Endothelial cell of umbilical vein (primary cell): Measurements from ENCODE around the gene MB21D2. TPM values are rescaled to one million over a fixed set of nuclear protein-coding genes. Genes with fewer than 3 reads are reported as not detected.

ENCODE experiments used
- BruUV-seq: library from RNA; stranded (reverse); fragments of 400-500 nt; replicated peaks from 2 replicates; lab custom pipeline; 2021; lab: Mats Ljungman, UMichigan
- CTCF ChIA-PET: fragments of 300-600, 350-600 bp; sonication (Branson Sonifier 250); formaldehyde crosslinking; loops from one replicate; lab custom pipeline; 2021; ENCODE audit warnings: antibody characterized with exemption, inconsistent platforms; lab: Charles Lee
- POLR2A ChIA-PET: fragments of 300-600, 350-600 bp; sonication (Branson Sonifier 250); formaldehyde crosslinking; loops from one replicate; lab custom pipeline; 2021; ENCODE audit warnings: antibody characterized with exemption, inconsistent platforms; lab: Charles Lee
- DNase-seq: peaks from one replicate; pipeline ENCODE4 v3.0.0-alpha.2; 2011; ENCODE audit warnings: low read depth, low spot score
- FAIRE-seq: peaks from 2 replicates; lab custom pipeline; 2011; peaks lifted over from hg19 to GRCh38; lab: Jason Lieb, UNC
- H2AFZ ChIP-seq: 2 replicates; pipeline ENCODE4 v1.6.0; 2012; ENCODE audit warnings: low read depth, low read length, control low read depth, inconsistent platforms
- H3K27ac ChIP-seq: 2 replicates; pipeline ENCODE4 v1.5.1; 2011; ENCODE audit warnings: low read depth, mild to moderate bottlenecking, control low read depth, low read length, moderate library complexity; ENCODE audit not compliant: insufficient read depth
- H3K27me3 ChIP-seq, 2 experiments: 2 replicates each; pipeline versions ENCODE4 v1.6.0 to v1.6.1; 2011; ENCODE audit warnings: low read length in 2 of 2, mixed read lengths in 1 of 2; ENCODE audit not compliant: control insufficient read depth in 2 of 2, insufficient read depth in 2 of 2
- H3K36me3 ChIP-seq, 2 experiments: 2 replicates in 1 of 2; 3 replicates in 1 of 2; pipeline ENCODE4 v1.5.1; 2011; ENCODE audit warnings: low read length in 2 of 2, mild to moderate bottlenecking in 1 of 2, moderate library complexity in 1 of 2; ENCODE audit not compliant: control insufficient read depth in 2 of 2, insufficient read depth in 2 of 2; ENCODE audit errors: extremely low read depth in 1 of 2
- H3K4me1 ChIP-seq: 3 replicates; pipeline ENCODE4 v1.5.1; 2011; ENCODE audit warnings: mild to moderate bottlenecking, low read length; ENCODE audit not compliant: control insufficient read depth, insufficient read depth; ENCODE audit errors: extremely low read depth
- H3K4me2 ChIP-seq: 2 replicates; pipeline ENCODE4 v1.6.1; 2011; ENCODE audit warnings: low read length, control low read depth, mixed read lengths; ENCODE audit not compliant: insufficient read depth
- H3K4me3 ChIP-seq, 3 experiments: fragments of 200-600 bp in 1 of 3; sonication (generic), shearing (Covaris generic) in 1 of 3; replicated peaks in 1 of 3; 2 replicates each; pipeline ENCODE4 v1.5.1; 2011 to 2016; ENCODE audit warnings: control low read depth in 3 of 3, low read length in 3 of 3, mild to moderate bottlenecking in 2 of 3, inconsistent platforms in 1 of 3, low read depth in 1 of 3, moderate library complexity in 1 of 3; ENCODE audit not compliant: insufficient read depth in 1 of 3
- H3K79me2 ChIP-seq: 2 replicates; pipeline ENCODE4 v1.6.0; 2012; ENCODE audit warnings: low read length, inconsistent platforms; ENCODE audit not compliant: control insufficient read depth, insufficient read depth
- H3K9ac ChIP-seq: replicated peaks from 2 replicates; pipeline ENCODE3; 2011; ENCODE audit warnings: low read length, control low read depth; ENCODE audit not compliant: insufficient read depth; ENCODE audit errors: extremely low read depth
- H3K9me1 ChIP-seq: replicated peaks from 3 replicates; pipeline ENCODE4 v1.6.0; 2011; ENCODE audit warnings: mild to moderate bottlenecking, low read length; ENCODE audit not compliant: control insufficient read depth, insufficient read depth; ENCODE audit errors: extremely low read depth
- H3K9me3 ChIP-seq: replicated peaks from 2 replicates; pipeline ENCODE4 v1.5.1; 2012; ENCODE audit warnings: low read length, inconsistent platforms; ENCODE audit not compliant: control insufficient read depth, insufficient read depth
- H4K20me1 ChIP-seq: replicated peaks from 2 replicates; pipeline ENCODE3; 2011; ENCODE audit warnings: mild to moderate bottlenecking, low read length; ENCODE audit not compliant: control insufficient read depth, insufficient read depth; ENCODE audit errors: extremely low read depth
- EZH2 ChIP-seq: IDR thresholded peaks from 2 replicates; pipeline ENCODE4 v1.6.1; 2012; ENCODE audit warnings: borderline replicate concordance, low read depth, mild to moderate bottlenecking, moderate library complexity, low read length, inconsistent platforms; ENCODE audit not compliant: severe bottlenecking
- FOS ChIP-seq: IDR thresholded peaks from 2 replicates; pipeline ENCODE4 v1.6.1; 2011; ENCODE audit warnings: mild to moderate bottlenecking, low read length, moderate library complexity, borderline replicate concordance; ENCODE audit not compliant: insufficient read depth
- GATA2 ChIP-seq: IDR thresholded peaks from 2 replicates; pipeline ENCODE4 v1.7.0; 2011; ENCODE audit warnings: low read depth, mild to moderate bottlenecking, moderate library complexity, mixed read lengths, low read length; ENCODE audit not compliant: insufficient read length, insufficient read depth
- JUN ChIP-seq: IDR thresholded peaks from 2 replicates; pipeline ENCODE4 v1.6.1; 2011; ENCODE audit warnings: borderline replicate concordance, low read depth; ENCODE audit not compliant: insufficient read length, insufficient read depth
- MYC ChIP-seq: IDR thresholded peaks from one replicate; pipeline ENCODE4 v1.6.1; 2011; ENCODE audit warnings: mild to moderate bottlenecking, low read depth, low read length
- POLR2A ChIP-seq: IDR thresholded peaks from 2 replicates; pipeline ENCODE4 v1.6.1; 2012; ENCODE audit warnings: low read depth, mild to moderate bottlenecking, control low read depth, low read length
- POLR2AphosphoS5 ChIP-seq: IDR thresholded peaks from 2 replicates; pipeline ENCODE4 v1.6.1; 2012; ENCODE audit warnings: low read depth, mild to moderate bottlenecking, control low read depth, low read length, moderate library complexity; ENCODE audit not compliant: insufficient read depth
- dilution Hi-C: fragments of 300-500 bp; cut with MboI; formaldehyde crosslinking; loops from one replicate; pipeline ENCODE4 v1.15.0; 2019; ENCODE audit warnings: low sequenced_read_pairs; ENCODE audit not compliant: extremely low pct_ligation_motif_present
- intact Hi-C: fragments of 100-400 bp; cut with micrococcal nuclease; formaldehyde crosslinking; loops from one replicate; pipeline ENCODE4 v1.10.0; 2022
- polyA plus RNA-seq, 4 experiments: library from polyadenylated mRNA; depleted of rRNA in 3 of 4; stranded (reverse) in 3 of 4; unstranded in 1 of 4; fragments of >200 nt; gene quantifications; 2 replicates each; pipeline versions ENCODE4 v1.2.1 to v1.2.3, GENCODE V29; 2011 to 2012; ENCODE audit warnings: missing spikeins in 1 of 4
- total RNA-seq: library from RNA; stranded (reverse); gene quantifications from 2 replicates; pipeline ENCODE4 v1.2.3, GENCODE V29; 2021
- TF ChIP-seq, protein P1 (sequence below), 2 donors: IDR thresholded peaks; 1 replicate in 1 of 2; 2 replicates in 1 of 2; pipeline ENCODE4 v1.5.1; 2011; ENCODE audit warnings: low read length in 2 of 2, mild to moderate bottlenecking in 2 of 2, moderate library complexity in 2 of 2, control low read depth in 1 of 2, inconsistent platforms in 1 of 2, low read depth in 1 of 2; ENCODE audit not compliant: insufficient read depth in 1 of 2; ENCODE audit errors: extremely low read depth in 1 of 2

The MB21D2 gene
- total and polyA plus RNA-seq, 2 donors (not counting 3 experiments of a cell fraction or from before 2014, with no cell fraction given): 6.7 to 7.4 TPM

DNA sequence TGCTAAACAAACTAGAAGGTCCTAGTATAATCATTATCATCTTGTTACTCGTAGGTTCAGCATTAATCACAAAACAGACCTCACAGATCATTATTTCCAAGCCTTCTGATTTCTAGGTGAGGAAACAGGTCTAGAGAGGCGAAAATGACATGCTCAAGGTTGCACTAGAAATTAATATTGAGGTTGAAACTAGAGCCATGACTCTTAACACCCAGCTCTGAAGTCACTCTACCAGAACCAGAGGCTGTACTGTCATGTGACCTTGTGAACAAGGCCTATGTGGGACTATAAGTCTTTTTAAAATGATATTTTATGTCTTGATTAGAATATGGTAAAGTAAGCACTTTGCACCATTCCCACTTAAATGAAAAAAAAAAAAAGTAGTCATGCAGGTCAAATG, 166.5 kb downstream of the MB21D2 start:
- Histone ChIP-seq H3K9me1 (no peaks in the 10 kb centered on the region), H3K4me3 (no peak overlapping the region), H3K27me3 (no peaks in the 10 kb centered on the region), H2AFZ (no peak overlapping the region), H3K79me2 (no peaks in the 10 kb centered on the region), H3K9ac (no peak overlapping the region), H3K27ac (no peak overlapping the region), H3K4me2 (no peak overlapping the region), H4K20me1 (no peaks in the 10 kb centered on the region), H3K4me1 (no peaks in the 10 kb centered on the region), H3K9me3 (no peaks in the 10 kb centered on the region), H3K36me3 (no peaks in the 10 kb centered on the region)
- FAIRE-seq (no peak), DNase-seq (no peak)
- BruUV-seq: no TSS peak
- TF ChIP-seq POLR2AphosphoS5 (no peak), GATA2 (no peak), MYC (no peak), JUN (no peak), FOS (no peak), EZH2 (no peak), POLR2A (no peak)
- TF ChIP-seq, protein P1, sequence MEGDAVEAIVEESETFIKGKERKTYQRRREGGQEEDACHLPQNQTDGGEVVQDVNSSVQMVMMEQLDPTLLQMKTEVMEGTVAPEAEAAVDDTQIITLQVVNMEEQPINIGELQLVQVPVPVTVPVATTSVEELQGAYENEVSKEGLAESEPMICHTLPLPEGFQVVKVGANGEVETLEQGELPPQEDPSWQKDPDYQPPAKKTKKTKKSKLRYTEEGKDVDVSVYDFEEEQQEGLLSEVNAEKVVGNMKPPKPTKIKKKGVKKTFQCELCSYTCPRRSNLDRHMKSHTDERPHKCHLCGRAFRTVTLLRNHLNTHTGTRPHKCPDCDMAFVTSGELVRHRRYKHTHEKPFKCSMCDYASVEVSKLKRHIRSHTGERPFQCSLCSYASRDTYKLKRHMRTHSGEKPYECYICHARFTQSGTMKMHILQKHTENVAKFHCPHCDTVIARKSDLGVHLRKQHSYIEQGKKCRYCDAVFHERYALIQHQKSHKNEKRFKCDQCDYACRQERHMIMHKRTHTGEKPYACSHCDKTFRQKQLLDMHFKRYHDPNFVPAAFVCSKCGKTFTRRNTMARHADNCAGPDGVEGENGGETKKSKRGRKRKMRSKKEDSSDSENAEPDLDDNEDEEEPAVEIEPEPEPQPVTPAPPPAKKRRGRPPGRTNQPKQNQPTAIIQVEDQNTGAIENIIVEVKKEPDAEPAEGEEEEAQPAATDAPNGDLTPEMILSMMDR (IDR thresholded peaks at IDR 0.05; ENCODE audit: extremely low read depth in 1 of 2, insufficient read depth in 1 of 2, low read depth in 1 of 2, low read length in 2 of 2): no peak
- ChIA-PET CTCF (interaction anchor here (0.6 to 0.8 kb wide), 2 partner anchors 15 to 42 kb away, joined by 3 read pairs; no protein-coding TSS in a partner anchor), POLR2A (no interaction called here)
- dilution Hi-C loops (no loop called here), intact Hi-C loops (no loop called here)
